ENCODE results near the gene KCTD11.
A peak's percentile ranks its signal among the peaks of the same experiment; 100 is the strongest.
"Not testable (repeated sequence)": the region's sequence is repeated elsewhere in the genome, so short reads cannot be mapped to it uniquely, and the experiment has no call there.

Gene KCTD11

GRCh38 chr17:7322520-7323194 lies 29.3 kb upstream of the KCTD11 start:
- no peak for DNase-seq (ENCODE audit: low spot score)

GRCh38 chr17:7323731-7324437 lies 28.1 kb upstream of the KCTD11 start:
- DNase-seq (ENCODE audit: low spot score): peak; percentile 73

GRCh38 chr17:7324438-7324779 lies 27.6 kb upstream of the KCTD11 start:
- DNase-seq (ENCODE audit: low spot score): no peak

- no peak for DNase-seq (ENCODE audit: low spot score)
Measured at GRCh38 chr17:7325031-7325528, 26.9 kb upstream of the KCTD11 start.

- no peak for DNase-seq (ENCODE audit: low spot score)
Measured at GRCh38 chr17:7326186-7326585, 25.8 kb upstream of the KCTD11 start.

GRCh38 chr17:7327056-7327455 lies 24.9 kb upstream of the KCTD11 start:
- DNase-seq (ENCODE audit: low spot score): no peak

GRCh38 chr17:7327501-7327900 lies 24.5 kb upstream of the KCTD11 start:
- DNase-seq (ENCODE audit: low spot score): no peak

- DNase-seq (ENCODE audit: low spot score): no peak
Measured at GRCh38 chr17:7328009-7328408, 24.0 kb upstream of the KCTD11 start.

GRCh38 chr17:7328840-7329373 lies 23.1 kb upstream of the KCTD11 start, which contains the start of gene NEURL4:
NEURL4 (minus strand) TSS chr17:7329335; CDS start chr17:7329312, 23 bp downstream.
- DNase-seq (ENCODE audit: low spot score): no peak

GRCh38 chr17:7329374-7329996 lies 22.5 kb upstream of the KCTD11 start:
- DNase-seq (ENCODE audit: low spot score): peak; percentile 99

- DNase-seq (ENCODE audit: low spot score): peak; percentile 92
Measured at GRCh38 chr17:7329997-7330637, 21.8 kb upstream of the KCTD11 start.

- DNase-seq (ENCODE audit: low spot score): no peak
Measured at GRCh38 chr17:7330638-7331015, 21.3 kb upstream of the KCTD11 start.

GRCh38 chr17:7332111-7332510 lies 19.9 kb upstream of the KCTD11 start:
- no peak for DNase-seq (ENCODE audit: low spot score)

- not testable (repeated sequence) for DNase-seq (ENCODE audit: low spot score)
Measured at GRCh38 chr17:7332600-7333069, 19.3 kb upstream of the KCTD11 start.

- DNase-seq (ENCODE audit: low spot score): no peak
Measured at GRCh38 chr17:7334938-7335538, 16.9 kb upstream of the KCTD11 start.

GRCh38 chr17:7335765-7336164 lies 16.2 kb upstream of the KCTD11 start:
- not testable (repeated sequence) for DNase-seq (ENCODE audit: low spot score)

GRCh38 chr17:7336240-7337175 lies 15.5 kb upstream of the KCTD11 start, which contains the start of gene ACAP1:
ACAP1 (plus strand) TSS chr17:7336529; CDS start chr17:7336735, 206 bp downstream.
- DNase-seq (ENCODE audit: low spot score): no peak

GRCh38 chr17:7337600-7337999 lies 14.4 kb upstream of the KCTD11 start:
- not testable (repeated sequence) for DNase-seq (ENCODE audit: low spot score)

- DNase-seq (ENCODE audit: low spot score): no peak
Measured at GRCh38 chr17:7340179-7340578, 11.8 kb upstream of the KCTD11 start.

GRCh38 chr17:7341842-7342241 lies 10.1 kb upstream of the KCTD11 start:
- DNase-seq (ENCODE audit: low spot score): no peak

Measured in GM03348 (cell line).